Body of pancreas (tissue), 4 donors: Measurements from ENCODE around the gene AMN1.

ENCODE experiments used
- CTCF ChIP-seq, 7 experiments: fragments of 450-650 bp in 4 of 7; fragments of 200-600 bp in 3 of 7; sonication (generic) in 3 of 7; IDR thresholded peaks; one replicate each; pipeline ENCODE4 v1.5.1; 2016 to 2019; ENCODE audit warnings: antibody characterized with exemption in 7 of 7
- POLR2A ChIP-seq, 3 donors: fragments of 450-650 bp; IDR thresholded peaks; one replicate each; pipeline ENCODE4 v1.6.1; 2016; ENCODE audit warnings: antibody characterized with exemption in 3 of 3, mild to moderate bottlenecking in 2 of 3

- no peak for TF ChIP-seq CTCF (IDR thresholded peaks at IDR 0.05)
- TF ChIP-seq POLR2A (IDR thresholded peaks at IDR 0.05), result no peak
Observed at GRCh38 chr12:31672521-31672920, 56.3 kb downstream of the AMN1 start.
